Measurements from ENCODE around the gene ZMYND15. TPM values are rescaled to one million over a fixed set of nuclear protein-coding genes. Genes with fewer than 3 reads are reported as not detected.
"Not testable (repeated sequence)": the region's sequence is repeated elsewhere in the genome, so short reads cannot be mapped to it uniquely, and the experiment has no call there.

Gene ZMYND15
- total and polyA plus RNA-seq, 9 donors, result 0.15 to 0.79 (median 0.35) TPM

DNA sequence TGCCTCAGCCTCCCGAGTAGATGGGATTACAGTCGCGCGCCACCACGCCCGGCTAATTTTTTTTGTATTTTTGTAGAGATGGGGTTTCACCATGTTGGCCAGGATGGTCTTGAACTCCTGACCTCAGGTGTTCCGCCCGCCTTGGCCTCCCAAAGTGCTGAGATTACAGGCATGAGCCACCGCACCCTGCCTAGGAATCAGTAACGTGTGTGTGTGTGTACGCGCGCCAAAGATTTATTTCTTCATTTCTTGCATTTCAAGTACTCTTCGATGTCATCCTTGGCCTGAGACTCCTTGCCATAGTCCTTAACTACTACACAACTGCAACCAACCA lies 35.1 kb upstream of the ZMYND15 start:
- DNase-seq; H3K4me1 ChIP-seq (ENCODE audit: control insufficient read depth, insufficient read depth, low read length); H3K27ac ChIP-seq (ENCODE audit: low read length); H3K27me3 ChIP-seq (ENCODE audit: control insufficient read depth, insufficient read depth, low read length); H3K36me3 ChIP-seq (ENCODE audit: control insufficient read depth, insufficient read depth, low read length); H3K9me3 ChIP-seq (replicated peaks; ENCODE audit: control insufficient read depth, low read depth, low read length): not testable (repeated sequence)
- peak overlapping the region; percentile 94 for H3K4me3 ChIP-seq (ENCODE audit: low read length)
- WGBS (ENCODE audit: insufficient coverage), result 60% methylated on average over 4 of the region's 14 CpGs

GRCh38 chr17:4704991-4705390 lies 34.6 kb upstream of the ZMYND15 start:
- Histone ChIP-seq H3K4me1 (ENCODE audit: control insufficient read depth, insufficient read depth, low read length) (peaks cover 9% of the 10 kb centered on the region), H3K27ac (ENCODE audit: low read length) (no peak overlapping the region), H3K36me3 (ENCODE audit: control insufficient read depth, insufficient read depth, low read length) (no peaks in the 10 kb centered on the region), H3K27me3 (ENCODE audit: control insufficient read depth, insufficient read depth, low read length) (no peaks in the 10 kb centered on the region), H3K4me3 (ENCODE audit: low read length) (no peak overlapping the region), H3K9me3 (replicated peaks; ENCODE audit: control insufficient read depth, low read depth, low read length) (no peaks in the 10 kb centered on the region)
- DNase-seq, result no peak
- 95% methylated on average over 11 of the region's 15 CpGs for WGBS (ENCODE audit: insufficient coverage)

- H3K36me3 ChIP-seq (ENCODE audit: control insufficient read depth, insufficient read depth, low read length), result no peaks in the 10 kb centered on the region
- DNase-seq, result no peak
- no peak overlapping the region for H3K27ac ChIP-seq (ENCODE audit: low read length)
- 74% methylated on average over 5 of the region's 7 CpGs for WGBS (ENCODE audit: insufficient coverage)
- peaks cover 14% of the 10 kb centered on the region for H3K4me1 ChIP-seq (ENCODE audit: control insufficient read depth, insufficient read depth, low read length)
- no peaks in the 10 kb centered on the region for H3K27me3 ChIP-seq (ENCODE audit: control insufficient read depth, insufficient read depth, low read length)
- H3K9me3 ChIP-seq (replicated peaks; ENCODE audit: control insufficient read depth, low read depth, low read length), result no peaks in the 10 kb centered on the region
- H3K4me3 ChIP-seq (ENCODE audit: low read length), result no peak overlapping the region
Measured at GRCh38 chr17:4706121-4706520, 33.5 kb upstream of the ZMYND15 start.

DNA sequence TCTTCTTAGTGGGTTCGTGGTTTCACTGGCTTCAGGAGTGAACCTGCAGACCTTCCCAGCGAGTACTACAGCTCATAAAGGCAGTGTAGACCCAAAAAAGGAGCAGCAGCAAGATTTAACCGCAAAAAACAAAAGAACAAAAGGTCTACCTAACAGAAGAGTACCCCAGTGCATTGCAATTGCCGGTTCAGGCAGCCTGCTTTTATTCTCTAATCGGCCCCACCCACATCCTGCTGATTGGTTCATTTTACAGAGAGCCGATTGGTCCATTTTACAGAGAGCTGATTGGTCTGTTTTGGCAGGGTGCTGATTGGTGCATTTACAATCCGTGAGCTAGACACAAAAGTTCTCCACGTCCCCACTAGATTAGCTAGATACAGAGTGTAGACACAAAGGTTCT lies 31.2 kb upstream of the ZMYND15 start:
- no peak for DNase-seq
- Histone ChIP-seq H3K9me3 (replicated peaks; ENCODE audit: control insufficient read depth, low read depth, low read length) (no peaks in the 10 kb centered on the region), H3K27me3 (ENCODE audit: control insufficient read depth, insufficient read depth, low read length) (no peaks in the 10 kb centered on the region), H3K36me3 (ENCODE audit: control insufficient read depth, insufficient read depth, low read length) (no peaks in the 10 kb centered on the region), H3K4me3 (ENCODE audit: low read length) (no peak overlapping the region), H3K4me1 (ENCODE audit: control insufficient read depth, insufficient read depth, low read length) (peaks cover 18% of the 10 kb centered on the region), H3K27ac (ENCODE audit: low read length) (no peak overlapping the region)
- 93% methylated on average over 3 of the region's 8 CpGs for WGBS (ENCODE audit: insufficient coverage)

- 1% methylated on average over 60 of the region's 67 CpGs for WGBS (ENCODE audit: insufficient coverage)
- H3K27me3 ChIP-seq (ENCODE audit: control insufficient read depth, insufficient read depth, low read length), result no peaks in the 10 kb centered on the region
Measured at GRCh38 chr17:4709794-4710692, 29.6 kb upstream of the ZMYND15 start, which contains the start of gene ARRB2. Gene ARRB2, plus strand, starts transcription at chr17:4710632. Its CDS starts 90 bp downstream, at chr17:4710722.

GRCh38 chr17:4710693-4711634 lies 28.7 kb upstream of the ZMYND15 start:
- WGBS (ENCODE audit: insufficient coverage), result under 1% methylated on average over 42 of the region's 57 CpGs
- H3K36me3 ChIP-seq (ENCODE audit: control insufficient read depth, insufficient read depth, low read length), result peaks cover 4% of the 10 kb centered on the region
- peak; percentile 50 for DNase-seq
- peak overlapping the region; percentile 73 for H3K27ac ChIP-seq (ENCODE audit: low read length)
- H3K4me1 ChIP-seq (ENCODE audit: control insufficient read depth, insufficient read depth, low read length), result peaks cover 24% of the 10 kb centered on the region
- no peaks in the 10 kb centered on the region for H3K27me3 ChIP-seq (ENCODE audit: control insufficient read depth, insufficient read depth, low read length)
- H3K9me3 ChIP-seq (replicated peaks; ENCODE audit: control insufficient read depth, low read depth, low read length), result no peaks in the 10 kb centered on the region
- H3K4me3 ChIP-seq (ENCODE audit: low read length), result peak overlapping the region; percentile 63

More at GRCh38 chr17:4709794-4710692, 29.6 kb upstream of the ZMYND15 start, which contains the start of gene ARRB2:
- peak within 1 kb of the TSS; percentile 73 for H3K27ac ChIP-seq (ENCODE audit: low read length)
- no peaks in the 10 kb centered on the region for H3K36me3 ChIP-seq (ENCODE audit: control insufficient read depth, insufficient read depth, low read length)
- H3K4me3 ChIP-seq (ENCODE audit: low read length), result peak within 1 kb of the TSS; percentile 63
- no peaks in the 10 kb centered on the region for H3K9me3 ChIP-seq (replicated peaks; ENCODE audit: control insufficient read depth, low read depth, low read length)
- peak; percentile 100 for DNase-seq
- peaks cover 22% of the 10 kb centered on the region for H3K4me1 ChIP-seq (ENCODE audit: control insufficient read depth, insufficient read depth, low read length)

DNA sequence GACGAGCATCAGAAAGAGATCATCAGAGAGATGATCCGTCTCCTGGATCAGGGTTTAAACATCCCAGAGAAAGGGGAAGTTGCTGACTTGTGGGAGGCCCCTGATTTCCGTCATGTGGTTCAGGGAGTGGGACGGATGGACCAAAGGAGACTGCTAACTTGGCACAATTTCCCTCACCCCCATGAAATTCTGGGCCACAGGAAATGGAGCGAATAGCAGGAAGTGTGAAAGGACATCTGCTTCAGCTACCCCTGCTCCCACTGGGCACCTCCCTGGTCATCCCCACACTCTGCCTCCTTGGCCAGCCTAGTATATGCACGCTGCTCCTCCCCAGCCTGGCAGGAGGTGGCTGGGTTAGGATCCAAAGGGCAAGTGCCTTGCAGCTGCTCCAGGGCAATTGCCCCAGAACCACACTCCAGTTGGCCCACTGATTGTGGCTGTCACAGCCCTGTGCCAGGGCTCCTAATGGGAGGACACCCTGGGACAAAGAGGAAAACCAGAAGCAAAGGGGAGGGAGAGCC lies 27.9 kb upstream of the ZMYND15 start:
- no peaks in the 10 kb centered on the region for H3K27me3 ChIP-seq (ENCODE audit: control insufficient read depth, insufficient read depth, low read length)
- peaks cover 24% of the 10 kb centered on the region for H3K4me1 ChIP-seq (ENCODE audit: control insufficient read depth, insufficient read depth, low read length)
- peaks cover 6% of the 10 kb centered on the region for H3K36me3 ChIP-seq (ENCODE audit: control insufficient read depth, insufficient read depth, low read length)
- peak overlapping the region; percentile 73 for H3K27ac ChIP-seq (ENCODE audit: low read length)
- no peaks in the 10 kb centered on the region for H3K9me3 ChIP-seq (replicated peaks; ENCODE audit: control insufficient read depth, low read depth, low read length)
- DNase-seq, result peak; percentile 82
- no CpG with 5 or more reads among the region's 6 CpGs for WGBS (ENCODE audit: insufficient coverage)
- peak overlapping the region; percentile 63 for H3K4me3 ChIP-seq (ENCODE audit: low read length)

DNA sequence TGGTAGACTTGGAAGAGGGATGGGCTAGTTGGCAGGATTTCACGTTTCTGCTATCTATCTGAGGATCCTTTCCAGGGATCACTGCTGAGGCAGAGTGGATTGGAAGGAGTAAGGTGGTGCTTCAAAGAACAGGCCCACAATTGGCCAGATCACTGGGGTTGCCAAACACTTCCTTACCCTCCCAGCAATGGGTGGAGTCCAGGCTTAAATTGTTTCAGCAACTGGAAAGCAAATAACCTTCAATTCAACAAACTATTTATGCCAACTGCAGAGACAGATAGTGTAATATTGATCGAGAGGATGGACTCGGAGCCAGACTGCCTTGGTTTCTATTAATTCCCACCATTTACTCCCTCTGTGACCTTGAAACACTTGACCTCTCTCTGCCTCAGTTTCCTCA lies 27.1 kb upstream of the ZMYND15 start:
- Histone ChIP-seq H3K36me3 (ENCODE audit: control insufficient read depth, insufficient read depth, low read length) (peaks cover 12% of the 10 kb centered on the region), H3K9me3 (replicated peaks; ENCODE audit: control insufficient read depth, low read depth, low read length) (no peaks in the 10 kb centered on the region), H3K4me1 (ENCODE audit: control insufficient read depth, insufficient read depth, low read length) (peaks cover 24% of the 10 kb centered on the region), H3K4me3 (ENCODE audit: low read length) (no peak overlapping the region), H3K27me3 (ENCODE audit: control insufficient read depth, insufficient read depth, low read length) (no peaks in the 10 kb centered on the region), H3K27ac (ENCODE audit: low read length) (no peak overlapping the region)
- DNase-seq, result no peak
- 40% methylated on average over 1 of the region's 3 CpGs for WGBS (ENCODE audit: insufficient coverage)

DNA sequence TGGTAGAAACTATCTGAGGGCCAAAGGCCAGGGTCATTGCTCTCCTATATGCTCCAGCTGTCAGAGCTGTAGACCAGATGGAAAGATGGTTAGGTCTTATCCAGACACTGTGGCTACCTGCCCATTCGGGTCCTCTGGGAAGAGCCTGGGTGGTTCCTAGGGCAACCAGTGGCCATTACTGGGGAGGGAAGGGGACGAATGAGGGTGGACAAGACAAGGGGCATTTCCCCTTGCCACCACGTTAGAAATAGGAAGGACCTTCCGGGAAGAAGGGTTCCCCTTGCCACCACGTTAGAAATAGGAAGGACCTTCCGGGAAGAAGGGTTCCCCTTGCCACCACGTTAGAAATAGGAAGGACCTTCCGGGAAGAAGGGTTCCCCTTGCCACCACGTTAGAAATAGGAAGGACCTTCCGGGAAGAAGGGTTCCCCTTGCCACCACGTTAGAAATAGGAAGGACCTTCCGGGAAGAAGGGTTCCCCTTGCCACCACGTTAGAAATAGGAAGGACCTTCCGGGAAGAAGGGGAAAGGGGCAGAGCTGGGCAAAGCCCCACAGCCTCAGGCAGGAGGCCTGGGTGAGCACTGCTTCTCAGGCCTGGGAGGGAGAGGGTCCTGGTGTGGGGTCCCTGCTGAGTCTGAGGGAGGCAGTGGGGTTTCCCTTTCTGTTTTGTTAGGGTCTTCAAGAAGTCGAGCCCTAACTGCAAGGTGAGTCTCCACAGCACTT lies 25.1 kb upstream of the ZMYND15 start:
- peaks cover 23% of the 10 kb centered on the region for H3K4me1 ChIP-seq (ENCODE audit: control insufficient read depth, insufficient read depth, low read length)
- not testable (repeated sequence) for H3K27me3 ChIP-seq (ENCODE audit: control insufficient read depth, insufficient read depth, low read length); DNase-seq; H3K27ac ChIP-seq (ENCODE audit: low read length); H3K9me3 ChIP-seq (replicated peaks; ENCODE audit: control insufficient read depth, low read depth, low read length); H3K4me3 ChIP-seq (ENCODE audit: low read length)
- WGBS (ENCODE audit: insufficient coverage), result 75% methylated on average over 3 of the region's 15 CpGs
- peaks cover 26% of the 10 kb centered on the region for H3K36me3 ChIP-seq (ENCODE audit: control insufficient read depth, insufficient read depth, low read length)
